ENCODE data around the gene ANKRD9. TPM values are rescaled to one million over a fixed set of nuclear protein-coding genes. Genes with fewer than 3 reads are reported as not detected.

Gene ANKRD9
- total and polyA plus RNA-seq, 2 of the 13 experiments (the other 11 are each of a cell fraction or from before 2014, with no cell fraction given) = 10.0 to 15.0 TPM

DNA sequence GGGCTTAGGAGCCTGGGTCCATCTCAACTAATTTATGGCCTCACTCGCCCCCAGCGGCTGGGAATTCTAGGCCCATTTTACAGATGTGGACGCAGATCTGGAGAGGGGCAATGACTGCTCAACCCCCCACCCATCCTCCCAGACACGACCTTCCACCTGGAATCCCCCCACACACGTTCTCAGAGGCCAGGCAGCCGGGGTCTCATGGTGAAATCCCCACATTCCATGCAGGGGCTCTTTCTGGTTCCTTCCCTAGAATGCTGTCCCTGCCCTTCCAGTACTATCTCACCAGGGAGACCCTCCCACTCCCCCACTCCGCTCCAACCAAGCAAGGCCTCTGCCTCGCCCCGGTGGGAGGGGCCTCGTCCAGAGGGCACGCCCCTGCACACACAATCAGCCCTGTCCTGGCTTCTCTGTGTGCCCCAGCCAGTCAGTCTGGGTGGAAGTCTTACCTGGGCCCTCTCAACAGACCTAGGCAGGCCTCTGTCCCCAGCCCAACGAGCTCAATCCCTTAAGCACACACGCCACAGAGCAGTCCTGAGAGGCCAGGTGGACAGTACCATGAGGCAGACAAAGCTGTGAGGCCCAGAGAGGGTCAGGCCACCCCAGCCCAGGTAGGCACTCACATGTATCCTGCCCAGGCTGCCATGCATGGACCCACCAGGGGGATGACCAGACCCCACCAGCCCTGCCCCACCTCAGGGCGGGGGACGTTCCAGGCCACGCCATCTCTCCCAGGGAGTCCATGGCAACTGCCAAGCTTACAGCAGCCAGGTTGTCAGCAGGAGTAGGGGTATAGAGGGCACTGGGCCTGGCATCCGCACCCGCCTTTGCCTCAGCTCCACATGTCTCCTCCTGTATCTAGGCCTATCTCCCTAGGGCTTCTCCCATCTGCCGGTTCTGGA lies 1.3 kb upstream of the ANKRD9 start (continued):
- TF ChIP-seq, protein P1, sequence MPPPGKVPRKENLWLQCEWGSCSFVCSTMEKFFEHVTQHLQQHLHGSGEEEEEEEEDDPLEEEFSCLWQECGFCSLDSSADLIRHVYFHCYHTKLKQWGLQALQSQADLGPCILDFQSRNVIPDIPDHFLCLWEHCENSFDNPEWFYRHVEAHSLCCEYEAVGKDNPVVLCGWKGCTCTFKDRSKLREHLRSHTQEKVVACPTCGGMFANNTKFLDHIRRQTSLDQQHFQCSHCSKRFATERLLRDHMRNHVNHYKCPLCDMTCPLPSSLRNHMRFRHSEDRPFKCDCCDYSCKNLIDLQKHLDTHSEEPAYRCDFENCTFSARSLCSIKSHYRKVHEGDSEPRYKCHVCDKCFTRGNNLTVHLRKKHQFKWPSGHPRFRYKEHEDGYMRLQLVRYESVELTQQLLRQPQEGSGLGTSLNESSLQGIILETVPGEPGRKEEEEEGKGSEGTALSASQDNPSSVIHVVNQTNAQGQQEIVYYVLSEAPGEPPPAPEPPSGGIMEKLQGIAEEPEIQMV (CRISPR knock-in tag; IDR thresholded peaks at IDR 0.05; ENCODE audit: low read depth) = peak; percentile 20; the same call in 1 of the 2 replicates
- TF ChIP-seq RNF2 (conservative IDR thresholded peaks at IDR 0.05; ENCODE audit: low read depth) = peak; percentile 19; the same call in 1 of the 2 replicates
- TF ChIP-seq CHD4 (IDR thresholded peaks at IDR 0.05; ENCODE audit: borderline replicate concordance, low read length) = peak; percentile 68; the same call in 1 of the 2 replicates
- TF ChIP-seq ZNF790 (CRISPR knock-in tag; IDR thresholded peaks at IDR 0.05; ENCODE audit: borderline replicate concordance) = no peak; the same call in 1 of the 2 replicates
- 0 out of 2 replicates have a peak, but pooled peaks have one; percentile 65 for TF ChIP-seq SAFB2 (CRISPR knock-in tag; IDR thresholded peaks at IDR 0.05; ENCODE audit: borderline replicate concordance, low read depth)
- TF ChIP-seq, protein P2, sequence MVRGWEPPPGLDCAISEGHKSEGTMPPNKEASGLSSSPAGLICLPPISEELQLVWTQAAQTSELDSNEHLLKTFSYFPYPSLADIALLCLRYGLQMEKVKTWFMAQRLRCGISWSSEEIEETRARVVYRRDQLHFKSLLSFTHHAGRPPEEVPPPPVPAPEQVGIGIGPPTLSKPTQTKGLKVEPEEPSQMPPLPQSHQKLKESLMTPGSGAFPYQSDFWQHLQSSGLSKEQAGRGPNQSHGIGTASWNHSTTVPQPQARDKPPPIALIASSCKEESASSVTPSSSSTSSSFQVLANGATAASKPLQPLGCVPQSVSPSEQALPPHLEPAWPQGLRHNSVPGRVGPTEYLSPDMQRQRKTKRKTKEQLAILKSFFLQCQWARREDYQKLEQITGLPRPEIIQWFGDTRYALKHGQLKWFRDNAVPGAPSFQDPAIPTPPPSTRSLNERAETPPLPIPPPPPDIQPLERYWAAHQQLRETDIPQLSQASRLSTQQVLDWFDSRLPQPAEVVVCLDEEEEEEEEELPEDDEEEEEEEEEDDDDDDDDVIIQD (CRISPR knock-in tag; IDR thresholded peaks at IDR 0.05; ENCODE audit: low read depth) = no peak
- 0 out of 2 replicates have a peak, but pooled peaks have one; percentile 34 for TF ChIP-seq ZBTB3 (CRISPR knock-in tag; IDR thresholded peaks at IDR 0.05; ENCODE audit: borderline replicate concordance, low read depth)
- peak; percentile 48 for TF ChIP-seq XRCC5 (optimal IDR thresholded peaks at IDR 0.05; ENCODE audit: low read length)
- no peak for TF ChIP-seq ZNF713 (CRISPR knock-in tag; IDR thresholded peaks at IDR 0.05)
- no peak for TF ChIP-seq SETDB1 (CRISPR knock-in tag; IDR thresholded peaks at IDR 0.05; ENCODE audit: borderline replicate concordance)
- TF ChIP-seq ZC3H13 (CRISPR knock-in tag; IDR thresholded peaks at IDR 0.05) = no peak
- TF ChIP-seq SP5 (CRISPR knock-in tag; IDR thresholded peaks at IDR 0.05; ENCODE audit: borderline replicate concordance, low read depth) = peak; percentile 24; the same call in 1 of the 2 replicates
- TF ChIP-seq, protein P3, sequence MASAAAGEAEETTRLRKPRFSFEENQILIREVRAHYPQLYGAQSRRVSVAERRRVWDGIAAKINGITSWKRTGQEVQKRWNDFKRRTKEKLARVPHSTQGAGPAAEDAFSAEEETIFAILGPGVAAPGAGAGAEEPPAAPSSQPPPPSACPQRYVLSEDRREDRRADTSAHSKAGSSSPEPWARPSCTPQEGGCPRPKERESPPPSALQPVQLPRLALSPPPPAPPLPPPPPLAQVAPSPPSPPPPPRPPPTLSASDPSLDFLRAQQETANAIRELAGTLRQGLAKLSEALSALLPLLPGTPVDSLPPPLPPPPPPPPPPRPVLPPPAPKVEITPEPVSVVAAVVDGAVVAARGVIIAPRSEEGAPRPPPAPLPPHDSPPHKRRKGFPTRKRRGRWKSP (CRISPR knock-in tag; IDR thresholded peaks at IDR 0.05) = peak; percentile 42; the same call in 1 of the 2 replicates
- TF ChIP-seq, protein P4, sequence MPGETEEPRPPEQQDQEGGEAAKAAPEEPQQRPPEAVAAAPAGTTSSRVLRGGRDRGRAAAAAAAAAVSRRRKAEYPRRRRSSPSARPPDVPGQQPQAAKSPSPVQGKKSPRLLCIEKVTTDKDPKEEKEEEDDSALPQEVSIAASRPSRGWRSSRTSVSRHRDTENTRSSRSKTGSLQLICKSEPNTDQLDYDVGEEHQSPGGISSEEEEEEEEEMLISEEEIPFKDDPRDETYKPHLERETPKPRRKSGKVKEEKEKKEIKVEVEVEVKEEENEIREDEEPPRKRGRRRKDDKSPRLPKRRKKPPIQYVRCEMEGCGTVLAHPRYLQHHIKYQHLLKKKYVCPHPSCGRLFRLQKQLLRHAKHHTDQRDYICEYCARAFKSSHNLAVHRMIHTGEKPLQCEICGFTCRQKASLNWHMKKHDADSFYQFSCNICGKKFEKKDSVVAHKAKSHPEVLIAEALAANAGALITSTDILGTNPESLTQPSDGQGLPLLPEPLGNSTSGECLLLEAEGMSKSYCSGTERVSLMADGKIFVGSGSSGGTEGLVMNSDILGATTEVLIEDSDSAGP (CRISPR knock-in tag; IDR thresholded peaks at IDR 0.05; ENCODE audit: borderline replicate concordance) = peak; percentile 56; the same call in 1 of the 2 replicates
- TF ChIP-seq, protein P5, sequence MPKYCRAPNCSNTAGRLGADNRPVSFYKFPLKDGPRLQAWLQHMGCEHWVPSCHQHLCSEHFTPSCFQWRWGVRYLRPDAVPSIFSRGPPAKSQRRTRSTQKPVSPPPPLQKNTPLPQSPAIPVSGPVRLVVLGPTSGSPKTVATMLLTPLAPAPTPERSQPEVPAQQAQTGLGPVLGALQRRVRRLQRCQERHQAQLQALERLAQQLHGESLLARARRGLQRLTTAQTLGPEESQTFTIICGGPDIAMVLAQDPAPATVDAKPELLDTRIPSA (CRISPR knock-in tag; IDR thresholded peaks at IDR 0.05; ENCODE audit: borderline replicate concordance) = no peak
- TF ChIP-seq ZBTB38 (CRISPR knock-in tag; IDR thresholded peaks at IDR 0.05) = no peak
- 0 out of 2 replicates have a peak, but pooled peaks have one; percentile 1 for TF ChIP-seq ZNF788 (CRISPR knock-in tag; IDR thresholded peaks at IDR 0.05; ENCODE audit: borderline replicate concordance)
- TF ChIP-seq NCOA5 (CRISPR knock-in tag; IDR thresholded peaks at IDR 0.05) = no peak
- TF ChIP-seq RXRA (CRISPR knock-in tag; IDR thresholded peaks at IDR 0.05) = 0 out of 2 replicates have a peak, but pooled peaks have one; percentile 3
- 0 out of 2 replicates have a peak, but pooled peaks have one; percentile 40 for TF ChIP-seq TARDBP (CRISPR knock-in tag; IDR thresholded peaks at IDR 0.05)
